Keratinocyte (primary cell): ENCODE results near the gene SH2D4B. TPM values are rescaled to one million over a fixed set of nuclear protein-coding genes. Genes with fewer than 3 reads are reported as not detected.

ENCODE experiments used
- DNase-seq: peaks from one replicate; pipeline ENCODE4 v3.0.0-alpha.2; 2011; ENCODE audit warnings: low read depth, missing footprints, low spot score
- FAIRE-seq: peaks from 2 replicates; lab custom pipeline; 2011; peaks lifted over from hg19 to GRCh38; lab: Jason Lieb, UNC
- H2AFZ ChIP-seq: 2 replicates; pipeline ENCODE4 v1.6.0; 2012; ENCODE audit warnings: low read length, control low read depth, inconsistent platforms; ENCODE audit not compliant: control insufficient read depth
- H3K27ac ChIP-seq: 2 replicates; pipeline ENCODE4 v1.5.1; 2011; ENCODE audit warnings: low read length; ENCODE audit not compliant: control insufficient read depth, insufficient read depth
- H3K27me3 ChIP-seq: 3 replicates; pipeline ENCODE4 v1.6.0; 2011; ENCODE audit warnings: low read length; ENCODE audit not compliant: control insufficient read depth, insufficient read depth; ENCODE audit errors: extremely low read depth
- H3K36me3 ChIP-seq, 2 experiments: 2 replicates in 1 of 2; 3 replicates in 1 of 2; pipeline ENCODE4 v1.5.1; 2011; ENCODE audit warnings: low read length in 2 of 2, mild to moderate bottlenecking in 1 of 2; ENCODE audit not compliant: control insufficient read depth in 2 of 2, insufficient read depth in 2 of 2; ENCODE audit errors: extremely low read depth in 1 of 2
- H3K4me1 ChIP-seq: 3 replicates; pipeline ENCODE4 v1.5.1; 2011; ENCODE audit warnings: low read length; ENCODE audit not compliant: control insufficient read depth, insufficient read depth; ENCODE audit errors: extremely low read depth
- H3K4me2 ChIP-seq: 3 replicates; pipeline ENCODE4 v1.6.0; 2011; ENCODE audit warnings: low read depth, low read length; ENCODE audit not compliant: control insufficient read depth, insufficient read depth; ENCODE audit errors: extremely low read depth
- H3K4me3 ChIP-seq, 3 experiments: fragments of 200-600 bp in 1 of 3; sonication (generic) in 1 of 3; 2 replicates in 2 of 3; 3 replicates in 1 of 3; pipeline ENCODE4 v1.5.1; 2011 to 2016; ENCODE audit warnings: low read length in 3 of 3, mild to moderate bottlenecking in 3 of 3, control low read depth in 2 of 3, inconsistent platforms in 1 of 3, low read depth in 1 of 3, mixed read lengths in 1 of 3, mixed run types in 1 of 3, moderate library complexity in 1 of 3; ENCODE audit not compliant: control insufficient read depth in 2 of 3, insufficient read depth in 2 of 3; ENCODE audit errors: extremely low read depth in 1 of 3
- H3K79me2 ChIP-seq: 2 replicates; pipeline ENCODE4 v1.6.0; 2012; ENCODE audit warnings: low read length; ENCODE audit not compliant: control insufficient read depth, insufficient read depth
- H3K9ac ChIP-seq: 3 replicates; pipeline ENCODE4 v1.6.0; 2011; ENCODE audit warnings: low read length; ENCODE audit not compliant: control insufficient read depth, insufficient read depth; ENCODE audit errors: extremely low read depth
- H3K9me1 ChIP-seq: 3 replicates; pipeline ENCODE4 v1.6.0; 2011; ENCODE audit warnings: low read length; ENCODE audit not compliant: control insufficient read depth, insufficient read depth; ENCODE audit errors: extremely low read depth
- H3K9me3 ChIP-seq: 2 replicates; pipeline ENCODE4 v1.5.1; 2012; ENCODE audit warnings: low read depth, low read length; ENCODE audit not compliant: control insufficient read depth
- H4K20me1 ChIP-seq: 3 replicates; pipeline ENCODE4 v1.6.0; 2011; ENCODE audit warnings: low read length; ENCODE audit not compliant: control insufficient read depth, insufficient read depth; ENCODE audit errors: extremely low read depth
- CTCF ChIP-seq, 3 experiments: IDR thresholded peaks in 1 of 3; conservative IDR thresholded peaks in 1 of 3; optimal IDR thresholded peaks in 1 of 3; 2 replicates in 2 of 3; 3 replicates in 1 of 3; pipeline versions ENCODE3 to v1.5.1; 2011; ENCODE audit warnings: low read length in 3 of 3, mild to moderate bottlenecking in 3 of 3, moderate library complexity in 2 of 3, control low read depth in 1 of 3, inconsistent platforms in 1 of 3; ENCODE audit not compliant: insufficient read depth in 2 of 3; ENCODE audit errors: extremely low read depth in 1 of 3
- EZH2 ChIP-seq: IDR thresholded peaks from one replicate; pipeline ENCODE4 v1.6.1; 2012; ENCODE audit warnings: inconsistent platforms, mild to moderate bottlenecking, low read length, moderate library complexity
- dilution Hi-C: fragments of 300-500 bp; cut with MboI; formaldehyde crosslinking; loops from one replicate; pipeline ENCODE4 v1.7.0; 2020; ENCODE audit warnings: low sequenced_read_pairs; ENCODE audit not compliant: extremely low pct_ligation_motif_present
- polyA plus RNA-seq, 5 experiments: library from polyadenylated mRNA; depleted of rRNA in 3 of 5; stranded (reverse) in 3 of 5; stranded (forward) in 1 of 5; unstranded in 1 of 5; fragments of >200 nt; gene quantifications; 1 replicate in 1 of 5; 2 replicates in 3 of 5; 3 replicates in 1 of 5; pipeline versions ENCODE4 v1.2.1 to v1.2.3, GENCODE V29; 2011 to 2012; ENCODE audit warnings: missing spikeins in 2 of 5, low read depth in 1 of 5, low replicate concordance in 1 of 5

Gene SH2D4B
- polyA plus RNA-seq, 1 donor (not counting 4 experiments of a cell fraction or from before 2014, with no cell fraction given) = 0.22 TPM

- H3K4me2 ChIP-seq = peak overlapping the region; percentile 72
- dilution Hi-C loops = no loop called here
- peak overlapping the region; percentile 72 for H3K27ac ChIP-seq
- H3K36me3 ChIP-seq = no peaks in the 10 kb centered on the region
- no peak for DNase-seq
- H4K20me1 ChIP-seq = no peaks in the 10 kb centered on the region
- H3K79me2 ChIP-seq = no peaks in the 10 kb centered on the region
- H3K27me3 ChIP-seq = no peaks in the 10 kb centered on the region
- peaks cover 36% of the 10 kb centered on the region for H3K4me1 ChIP-seq
- TF ChIP-seq CTCF (optimal IDR thresholded peaks at IDR 0.05 in 1 of 3, IDR thresholded peaks at IDR 0.05 in 1 of 3, conservative IDR thresholded peaks at IDR 0.05 in 1 of 3; ENCODE audit: extremely low read depth in 1 of 3, insufficient read depth in 2 of 3, low read length in 3 of 3) = no peak
- no peak for TF ChIP-seq EZH2
- FAIRE-seq = no peak
- H3K9me3 ChIP-seq = no peaks in the 10 kb centered on the region
- H3K9ac ChIP-seq = peak overlapping the region; percentile 50
- H2AFZ ChIP-seq = peak overlapping the region; percentile 57
- peak overlapping the region; percentile 2 to 61 (median 48) for H3K4me3 ChIP-seq
- H3K9me1 ChIP-seq = no peaks in the 10 kb centered on the region
Observed at GRCh38 chr10:80540618-80540980, 2.9 kb downstream of the SH2D4B start.

- no peak for TF ChIP-seq EZH2
- TF ChIP-seq CTCF (optimal IDR thresholded peaks at IDR 0.05 in 1 of 3, IDR thresholded peaks at IDR 0.05 in 1 of 3, conservative IDR thresholded peaks at IDR 0.05 in 1 of 3; ENCODE audit: extremely low read depth in 1 of 3, insufficient read depth in 2 of 3, low read length in 3 of 3) = no peak
- peaks cover 36% of the 10 kb centered on the region for H3K4me1 ChIP-seq
- no peaks in the 10 kb centered on the region for H3K79me2 ChIP-seq
- no peak for DNase-seq
- H4K20me1 ChIP-seq = no peaks in the 10 kb centered on the region
- peak overlapping the region; percentile 72 for H3K27ac ChIP-seq
- H3K27me3 ChIP-seq = no peaks in the 10 kb centered on the region
- FAIRE-seq = no peak
- H3K9me1 ChIP-seq = no peaks in the 10 kb centered on the region
- H2AFZ ChIP-seq = peak overlapping the region; percentile 57
- dilution Hi-C loops = no loop called here
- no peaks in the 10 kb centered on the region for H3K36me3 ChIP-seq
- peak overlapping the region; percentile 72 for H3K4me2 ChIP-seq
- H3K9ac ChIP-seq = peak overlapping the region; percentile 50
- H3K4me3 ChIP-seq = peak overlapping the region; percentile 2 to 61 (median 48)
- H3K9me3 ChIP-seq = no peaks in the 10 kb centered on the region
Observed at GRCh38 chr10:80540981-80541750, 3.5 kb downstream of the SH2D4B start.
